ENCODE data around the gene DIAPH2. TPM values are rescaled to one million over a fixed set of nuclear protein-coding genes. Genes with fewer than 3 reads are reported as not detected.

Gene DIAPH2
- total and polyA plus RNA-seq, 2 donors from 2014 or later, result 2.1 to 15.0 TPM

- H3K9ac ChIP-seq (ENCODE audit: low read length in 3 of 3), result no peak overlapping the region
- intact Hi-C loops (cut with DNase I), result no loop called here
- DNase-seq (no peak), FAIRE-seq (no peak)
- H3K4me3 ChIP-seq (ENCODE audit: low read length in 3 of 3), result no peak overlapping the region
- no peaks in the 10 kb centered on the region for H3K36me3 ChIP-seq (ENCODE audit: control insufficient read depth in 2 of 3, insufficient read depth in 3 of 3, low read length in 3 of 3)
- TF ChIP-seq CTCF (IDR thresholded peaks at IDR 0.05; ENCODE audit: borderline replicate concordance, extremely low read depth, insufficient read depth), result no peak
- peaks cover 0 to 3% (median 0%) of the 10 kb centered on the region in 3 donors for H3K4me1 ChIP-seq (ENCODE audit: control insufficient read depth in 2 of 3, insufficient read depth in 2 of 3, low read depth in 1 of 3, low read length in 3 of 3)
- H3K9me3 ChIP-seq (ENCODE audit: control insufficient read depth in 2 of 3, insufficient read depth in 1 of 3, low read length in 3 of 3), result no peaks in the 10 kb centered on the region
- no peak overlapping the region for H3K27ac ChIP-seq (ENCODE audit: low read depth in 2 of 2, low read length in 2 of 2)
- no peaks in the 10 kb centered on the region for H3K27me3 ChIP-seq (ENCODE audit: control insufficient read depth, insufficient read depth, low read length)
Measured at GRCh38 chrX:96682516-96682915, 2.1 kb upstream of the DIAPH2 start.

GRCh38 chrX:96683997-96684338 lies 674 bp upstream of the DIAPH2 start:
- Histone ChIP-seq H3K36me3 (ENCODE audit: control insufficient read depth in 2 of 3, insufficient read depth in 3 of 3, low read length in 3 of 3) (no peaks in the 10 kb centered on the region), H3K9ac (ENCODE audit: low read length in 3 of 3) (no peak overlapping the region), H3K4me1 (ENCODE audit: control insufficient read depth in 2 of 3, insufficient read depth in 2 of 3, low read depth in 1 of 3, low read length in 3 of 3) (peaks cover 0 to 3% (median 0%) of the 10 kb centered on the region in 3 donors), H3K9me3 (ENCODE audit: control insufficient read depth in 2 of 3, insufficient read depth in 1 of 3, low read length in 3 of 3) (no peaks in the 10 kb centered on the region), H3K27me3 (ENCODE audit: control insufficient read depth, insufficient read depth, low read length) (no peaks in the 10 kb centered on the region), H3K4me3 (ENCODE audit: low read length in 3 of 3) (peak overlapping the region; percentile 51 to 76 (median 55)), H3K27ac (ENCODE audit: low read depth in 2 of 2, low read length in 2 of 2) (no peak overlapping the region)
- no peak for TF ChIP-seq CTCF (IDR thresholded peaks at IDR 0.05; ENCODE audit: borderline replicate concordance, extremely low read depth, insufficient read depth)
- DNase-seq (no peak), FAIRE-seq (no peak)
- intact Hi-C loops (cut with DNase I), result no loop called here

- Histone ChIP-seq H3K4me3 (ENCODE audit: low read length in 3 of 3) (peak overlapping the region; percentile 55 to 76 (median 68)), H3K4me1 (ENCODE audit: control insufficient read depth in 2 of 3, insufficient read depth in 2 of 3, low read depth in 1 of 3, low read length in 3 of 3) (peaks cover 0 to 3% (median 0%) of the 10 kb centered on the region in 3 donors), H3K27me3 (ENCODE audit: control insufficient read depth, insufficient read depth, low read length) (no peaks in the 10 kb centered on the region), H3K9ac (ENCODE audit: low read length in 3 of 3) (peak overlapping the region in 2 of 3 donors; percentile 55 to 58), H3K9me3 (ENCODE audit: control insufficient read depth in 2 of 3, insufficient read depth in 1 of 3, low read length in 3 of 3) (no peaks in the 10 kb centered on the region), H3K36me3 (ENCODE audit: control insufficient read depth in 2 of 3, insufficient read depth in 3 of 3, low read length in 3 of 3) (no peaks in the 10 kb centered on the region), H3K27ac (ENCODE audit: low read depth in 2 of 2, low read length in 2 of 2) (peak overlapping the region in 1 of 2 donors; percentile 16)
- intact Hi-C loops (cut with DNase I), result no loop called here
- DNase-seq (peak; percentile 41 to 72 (median 46)), FAIRE-seq (no peak)
- no peak for TF ChIP-seq CTCF (IDR thresholded peaks at IDR 0.05; ENCODE audit: borderline replicate concordance, extremely low read depth, insufficient read depth)
Measured at GRCh38 chrX:96685210-96686099, 813 bp downstream of the DIAPH2 start.
